ENCODE data around the gene CIB2.
A peak's percentile ranks its signal among the peaks of the same experiment; 100 is the strongest.

- TF ChIP-seq CTCF (IDR thresholded peaks at IDR 0.05), result no peak
- TF ChIP-seq POLR2A (IDR thresholded peaks at IDR 0.05), result no peak
- TF ChIP-seq POLR2AphosphoS5 (IDR thresholded peaks at IDR 0.05), result peak in 1 of 3 donors; percentile 33
- no peak for TF ChIP-seq EP300 (IDR thresholded peaks at IDR 0.05)
Observed at GRCh38 chr15:78064544-78064943, 66.7 kb downstream of the CIB2 start.

Measured in suprapubic skin (tissue), 4 donors.